ENCODE data around the gene CPLANE2.
"Not testable (repeated sequence)": the region's sequence is repeated elsewhere in the genome, so short reads cannot be mapped to it uniquely, and the experiment has no call there.

Gene CPLANE2

GRCh38 chr1:16258591-16259135, 21.7 kb upstream of the CPLANE2 start:
- H3K4me3 ChIP-seq (ENCODE audit: low read length): no peak overlapping the region
- H3K36me3 ChIP-seq (ENCODE audit: insufficient read depth, low read length): peaks cover 14% of the 10 kb centered on the region
- H3K4me2 ChIP-seq (ENCODE audit: low read length): no peak overlapping the region
- no peak overlapping the region for H3K9ac ChIP-seq (ENCODE audit: low read depth, low read length)
- H3K4me1 ChIP-seq (ENCODE audit: control insufficient read depth, insufficient read depth, low read length): peaks cover 24% of the 10 kb centered on the region
- no peaks in the 10 kb centered on the region for H3K27me3 ChIP-seq (ENCODE audit: control insufficient read depth, insufficient read depth, low read length)
- H3K9me3 ChIP-seq (replicated peaks; ENCODE audit: low read length): no peaks in the 10 kb centered on the region

- H3K4me3 ChIP-seq (ENCODE audit: low read length): no peak overlapping the region
- H3K27me3 ChIP-seq (ENCODE audit: control insufficient read depth, insufficient read depth, low read length): no peaks in the 10 kb centered on the region
- no peak overlapping the region for H3K9ac ChIP-seq (ENCODE audit: low read depth, low read length)
- no peak overlapping the region for H3K4me2 ChIP-seq (ENCODE audit: low read length)
- peaks cover 27% of the 10 kb centered on the region for H3K4me1 ChIP-seq (ENCODE audit: control insufficient read depth, insufficient read depth, low read length)
- H3K36me3 ChIP-seq (ENCODE audit: insufficient read depth, low read length): peaks cover 14% of the 10 kb centered on the region
- H3K9me3 ChIP-seq (replicated peaks; ENCODE audit: low read length): no peaks in the 10 kb centered on the region
Observed at GRCh38 chr1:16257968-16258367, 21.0 kb upstream of the CPLANE2 start.

GRCh38 chr1:16257556-16257955, 20.6 kb upstream of the CPLANE2 start:
- H3K4me2 ChIP-seq (ENCODE audit: low read length); H3K27me3 ChIP-seq (ENCODE audit: control insufficient read depth, insufficient read depth, low read length); H3K4me3 ChIP-seq (ENCODE audit: low read length); H3K9me3 ChIP-seq (replicated peaks; ENCODE audit: low read length); H3K9ac ChIP-seq (ENCODE audit: low read depth, low read length): not testable (repeated sequence)
- peaks cover 15% of the 10 kb centered on the region for H3K36me3 ChIP-seq (ENCODE audit: insufficient read depth, low read length)
- peaks cover 27% of the 10 kb centered on the region for H3K4me1 ChIP-seq (ENCODE audit: control insufficient read depth, insufficient read depth, low read length)

GRCh38 chr1:16256478-16256877, 19.5 kb upstream of the CPLANE2 start:
- no peaks in the 10 kb centered on the region for H3K9me3 ChIP-seq (replicated peaks; ENCODE audit: low read length)
- no peak overlapping the region for H3K4me2 ChIP-seq (ENCODE audit: low read length)
- no peak overlapping the region for H3K4me3 ChIP-seq (ENCODE audit: low read length)
- H3K9ac ChIP-seq (ENCODE audit: low read depth, low read length): no peak overlapping the region
- peaks cover 26% of the 10 kb centered on the region for H3K4me1 ChIP-seq (ENCODE audit: control insufficient read depth, insufficient read depth, low read length)
- peaks cover 26% of the 10 kb centered on the region for H3K36me3 ChIP-seq (ENCODE audit: insufficient read depth, low read length)
- H3K27me3 ChIP-seq (ENCODE audit: control insufficient read depth, insufficient read depth, low read length): no peaks in the 10 kb centered on the region

- Histone ChIP-seq H3K9ac (ENCODE audit: low read depth, low read length) (no peak overlapping the region), H3K4me3 (ENCODE audit: low read length) (no peak overlapping the region), H3K36me3 (ENCODE audit: insufficient read depth, low read length) (peaks cover 35% of the 10 kb centered on the region), H3K4me1 (ENCODE audit: control insufficient read depth, insufficient read depth, low read length) (peaks cover 34% of the 10 kb centered on the region), H3K9me3 (replicated peaks; ENCODE audit: low read length) (no peaks in the 10 kb centered on the region), H3K4me2 (ENCODE audit: low read length) (no peak overlapping the region), H3K27me3 (ENCODE audit: control insufficient read depth, insufficient read depth, low read length) (no peaks in the 10 kb centered on the region)
Observed at GRCh38 chr1:16254263-16254928, 17.4 kb upstream of the CPLANE2 start.

GRCh38 chr1:16253332-16253922, 16.4 kb upstream of the CPLANE2 start:
- Histone ChIP-seq H3K36me3 (ENCODE audit: insufficient read depth, low read length) (peaks cover 35% of the 10 kb centered on the region), H3K4me3 (ENCODE audit: low read length) (no peak overlapping the region), H3K4me2 (ENCODE audit: low read length) (no peak overlapping the region), H3K9ac (ENCODE audit: low read depth, low read length) (no peak overlapping the region), H3K9me3 (replicated peaks; ENCODE audit: low read length) (no peaks in the 10 kb centered on the region), H3K4me1 (ENCODE audit: control insufficient read depth, insufficient read depth, low read length) (peaks cover 44% of the 10 kb centered on the region), H3K27me3 (ENCODE audit: control insufficient read depth, insufficient read depth, low read length) (no peaks in the 10 kb centered on the region)

GRCh38 chr1:16252912-16253311, 15.9 kb upstream of the CPLANE2 start:
- Histone ChIP-seq H3K4me1 (ENCODE audit: control insufficient read depth, insufficient read depth, low read length) (peaks cover 49% of the 10 kb centered on the region), H3K4me2 (ENCODE audit: low read length) (no peak overlapping the region), H3K27me3 (ENCODE audit: control insufficient read depth, insufficient read depth, low read length) (no peaks in the 10 kb centered on the region), H3K9ac (ENCODE audit: low read depth, low read length) (no peak overlapping the region), H3K9me3 (replicated peaks; ENCODE audit: low read length) (no peaks in the 10 kb centered on the region), H3K36me3 (ENCODE audit: insufficient read depth, low read length) (peaks cover 35% of the 10 kb centered on the region), H3K4me3 (ENCODE audit: low read length) (no peak overlapping the region)

- H3K4me1 ChIP-seq (ENCODE audit: control insufficient read depth, insufficient read depth, low read length): peaks cover 60% of the 10 kb centered on the region
- H3K27me3 ChIP-seq (ENCODE audit: control insufficient read depth, insufficient read depth, low read length): no peaks in the 10 kb centered on the region
- no peak overlapping the region for H3K4me3 ChIP-seq (ENCODE audit: low read length)
- H3K4me2 ChIP-seq (ENCODE audit: low read length): no peak overlapping the region
- no peak overlapping the region for H3K9ac ChIP-seq (ENCODE audit: low read depth, low read length)
- H3K36me3 ChIP-seq (ENCODE audit: insufficient read depth, low read length): peaks cover 41% of the 10 kb centered on the region
- H3K9me3 ChIP-seq (replicated peaks; ENCODE audit: low read length): no peaks in the 10 kb centered on the region
Observed at GRCh38 chr1:16251381-16251780, 14.4 kb upstream of the CPLANE2 start.

- H3K27me3 ChIP-seq (ENCODE audit: control insufficient read depth, insufficient read depth, low read length): no peaks in the 10 kb centered on the region
- H3K36me3 ChIP-seq (ENCODE audit: insufficient read depth, low read length): peaks cover 35% of the 10 kb centered on the region
- H3K4me3 ChIP-seq (ENCODE audit: low read length): no peak overlapping the region
- peak overlapping the region; percentile 44 for H3K4me2 ChIP-seq (ENCODE audit: low read length)
- H3K4me1 ChIP-seq (ENCODE audit: control insufficient read depth, insufficient read depth, low read length): peaks cover 60% of the 10 kb centered on the region
- H3K9ac ChIP-seq (ENCODE audit: low read depth, low read length): no peak overlapping the region
- no peaks in the 10 kb centered on the region for H3K9me3 ChIP-seq (replicated peaks; ENCODE audit: low read length)
Observed at GRCh38 chr1:16250524-16251251, 13.7 kb upstream of the CPLANE2 start.

GRCh38 chr1:16249596-16250241, 12.7 kb upstream of the CPLANE2 start:
- H3K4me2 ChIP-seq (ENCODE audit: low read length): peak overlapping the region; percentile 44
- H3K9me3 ChIP-seq (replicated peaks; ENCODE audit: low read length): no peaks in the 10 kb centered on the region
- peak overlapping the region; percentile 1 for H3K9ac ChIP-seq (ENCODE audit: low read depth, low read length)
- peaks cover 58% of the 10 kb centered on the region for H3K4me1 ChIP-seq (ENCODE audit: control insufficient read depth, insufficient read depth, low read length)
- H3K27me3 ChIP-seq (ENCODE audit: control insufficient read depth, insufficient read depth, low read length): no peaks in the 10 kb centered on the region
- H3K4me3 ChIP-seq (ENCODE audit: low read length): peak overlapping the region; percentile 13
- H3K36me3 ChIP-seq (ENCODE audit: insufficient read depth, low read length): peaks cover 27% of the 10 kb centered on the region
